Mammary epithelial cell (primary cell): ENCODE results near the gene LINGO1.

Source experiments
- CTCF ChIP-seq, 2 donors: IDR thresholded peaks in 1 of 2; conservative IDR thresholded peaks in 1 of 2; 2 replicates each; pipeline ENCODE4 v1.5.1; 2011 to 2012; ENCODE audit warnings: inconsistent platforms in 2 of 2, low read length in 2 of 2, mild to moderate bottlenecking in 2 of 2, control low read depth in 1 of 2, low read depth in 1 of 2; ENCODE audit not compliant: insufficient read depth in 1 of 2; ENCODE audit errors: extremely low read depth in 1 of 2
- EZH2 ChIP-seq: IDR thresholded peaks from 2 replicates; pipeline ENCODE4 v1.6.1; 2012; ENCODE audit warnings: low read length, inconsistent platforms, borderline replicate concordance

DNA sequence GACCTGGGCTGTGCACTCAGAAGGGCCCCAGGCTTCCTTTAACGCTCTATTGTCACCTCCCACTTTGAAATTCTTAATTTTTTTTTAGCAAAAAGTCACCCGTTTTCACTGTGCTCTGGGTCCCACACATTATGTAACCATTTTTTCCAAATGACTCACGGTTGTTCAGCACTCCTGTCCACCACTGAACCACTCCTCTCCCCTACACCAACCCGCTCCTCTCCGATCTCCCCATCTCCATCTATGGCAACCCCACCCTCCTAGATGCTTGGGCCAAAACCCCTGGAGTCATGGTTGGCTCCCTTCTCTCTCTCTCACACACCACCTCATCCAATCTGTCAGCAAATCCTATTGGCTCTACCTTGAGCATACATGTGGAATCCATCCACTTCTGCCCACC lies 41.2 kb upstream of the LINGO1 start:
- TF ChIP-seq CTCF (conservative IDR thresholded peaks at IDR 0.05 in 1 of 2, IDR thresholded peaks at IDR 0.05 in 1 of 2; ENCODE audit: extremely low read depth in 1 of 2, insufficient read depth in 1 of 2, low read depth in 1 of 2, low read length in 2 of 2) (no peak), EZH2 (no peak)
